Caco-2 (cell line): Measurements from ENCODE around the gene ECEL1. TPM values are rescaled to one million over a fixed set of nuclear protein-coding genes. Genes with fewer than 3 reads are reported as not detected.
A peak's percentile ranks its signal among the peaks of the same experiment; 100 is the strongest.

ENCODE experiments used
- Bru-seq: library from RNA; stranded (reverse); fragments of 400-500 nt; gene quantifications from one replicate; lab custom pipeline; 2021; lab: Mats Ljungman, UMichigan
- BruChase-seq, 2 experiments: library from RNA; stranded (reverse); fragments of 400-500 nt; gene quantifications; one replicate each; lab custom pipeline; 2021; lab: Mats Ljungman, UMichigan
- BruUV-seq: library from RNA; stranded (reverse); fragments of 400-500 nt; replicated peaks from 2 replicates; lab custom pipeline; 2021; lab: Mats Ljungman, UMichigan
- CTCF ChIA-PET: fragments of 300-600 bp; sonication (Branson Sonifier 250); formaldehyde crosslinking; loops from one replicate; lab custom pipeline; 2022; ENCODE audit warnings: antibody characterized with exemption; lab: Charles Lee
- POLR2A ChIA-PET: fragments of 300-600 bp; sonication (Branson Sonifier 250); formaldehyde crosslinking; loops from one replicate; lab custom pipeline; 2022; ENCODE audit warnings: antibody characterized with exemption; lab: Charles Lee
- DNase-seq, 2 experiments: peaks; one replicate each; pipeline versions ENCODE4 v3.0.0 to v3.0.0-alpha.2; 2020 to 2022
- H3K27me3 ChIP-seq: replicated peaks from 2 replicates; pipeline ENCODE4 v1.6.0; 2011; ENCODE audit warnings: low read length; ENCODE audit not compliant: control insufficient read depth, insufficient read depth
- H3K36me3 ChIP-seq: 2 replicates; pipeline ENCODE4 v1.5.1; 2011; ENCODE audit warnings: low read length; ENCODE audit not compliant: control insufficient read depth, insufficient read depth
- H3K4me1 ChIP-seq: fragments of 250-450 bp; sonication (Bioruptor Pico); 2 replicates; pipeline ENCODE4 v1.5.1; 2020; ENCODE audit warnings: mild to moderate bottlenecking
- H3K4me3 ChIP-seq: 2 replicates; pipeline ENCODE4 v1.5.1; 2011; ENCODE audit warnings: low read depth, mild to moderate bottlenecking, control low read depth, low read length
- H3K9me3 ChIP-seq: fragments of 250-450 bp; sonication (Bioruptor Pico); 2 replicates; pipeline ENCODE4 v1.5.1; 2020; ENCODE audit warnings: mild to moderate bottlenecking, moderate library complexity
- H3K27ac Mint-ChIP-seq: one replicate; pipeline ENCODE4 v1.8.0; 2022; ENCODE audit warnings: mixed read lengths; ENCODE audit not compliant: unreplicated experiment
- H3K27me3 Mint-ChIP-seq: one replicate; pipeline ENCODE4 v1.8.0; 2022; ENCODE audit warnings: mixed read lengths; ENCODE audit not compliant: insufficient read depth, unreplicated experiment
- H3K36me3 Mint-ChIP-seq: one replicate; pipeline ENCODE4 v1.8.0; 2022; ENCODE audit warnings: mild to moderate bottlenecking, mixed read lengths; ENCODE audit not compliant: insufficient read depth, unreplicated experiment
- H3K4me1 Mint-ChIP-seq: one replicate; pipeline ENCODE4 v1.8.0; 2022; ENCODE audit warnings: low read depth, mixed read lengths; ENCODE audit not compliant: unreplicated experiment
- H3K4me3 Mint-ChIP-seq: one replicate; pipeline ENCODE4 v1.8.0; 2022; ENCODE audit warnings: mild to moderate bottlenecking, moderate library complexity, mixed read lengths; ENCODE audit not compliant: unreplicated experiment
- H3K9me3 Mint-ChIP-seq: one replicate; pipeline ENCODE4 v1.8.0; 2022; ENCODE audit warnings: mixed read lengths; ENCODE audit not compliant: unreplicated experiment
- CTCF ChIP-seq, 2 experiments: fragments of 200-600 bp in 1 of 2; IDR thresholded peaks; 1 replicate in 1 of 2; 2 replicates in 1 of 2; pipeline versions ENCODE4 v1.5.1 to v1.8.0; 2011 to 2022; ENCODE audit warnings: antibody characterized with exemption in 1 of 2, control low read depth in 1 of 2, inconsistent platforms in 1 of 2, low read depth in 1 of 2, low read length in 1 of 2, mild to moderate bottlenecking in 1 of 2, moderate library complexity in 1 of 2; ENCODE audit not compliant: insufficient read depth in 1 of 2, severe bottlenecking in 1 of 2, unreplicated experiment in 1 of 2
- intact Hi-C: fragments of 100-400 bp; cut with micrococcal nuclease; formaldehyde crosslinking; loops from one replicate; pipeline ENCODE4 v1.10.0; 2022; ENCODE audit not compliant: unreplicated experiment
- long read RNA-seq: library from polyadenylated mRNA; stranded (forward); transcript quantifications from one replicate; pipeline ENCODE4 v2.0.0, GENCODE V29; 2022
- total RNA-seq: library from RNA; stranded (reverse); gene quantifications from 2 replicates; pipeline ENCODE4 v1.2.3, GENCODE V29; 2022

ECEL1 gene
- total RNA-seq: 6.4 and 8.9 TPM in 2 replicates
- percentile 19 among the genes with signal in this experiment for Bru-seq, nascent RNA
- BruChase-seq, experiment 1, labeled RNA remaining after a 2-hour chase: percentile 27 among the genes with signal in this experiment
- percentile 31 among the genes with signal in this experiment for BruChase-seq, experiment 2, labeled RNA remaining after a 6-hour chase
- long read RNA-seq, transcript ECEL1-201 (18 exons, 2,865 nt): major isoform, 18 of 32 reads
- long read RNA-seq, partial matches to known transcripts: 1 of 32 reads
- long read RNA-seq, other reads (novel, unspliced or antisense): 11 of 32 reads

- intact Hi-C loops: no loop called here
- Mint-ChIP-seq H3K9me3 (no peaks in the 10 kb centered on the region), H3K4me3 (peak within 1 kb of the TSS; percentile 47), H3K4me1 (no peaks in the 10 kb centered on the region), H3K27ac (no peak within 1 kb of the TSS), H3K27me3 (no peaks in the 10 kb centered on the region), H3K36me3 (no peaks in the 10 kb centered on the region)
- H3K36me3 ChIP-seq: no peaks in the 10 kb centered on the region
- BruUV-seq: no TSS peak
- ChIA-PET CTCF (no interaction called here), POLR2A (no interaction called here)
- H3K4me3 ChIP-seq: peak within 1 kb of the TSS; percentile 41
- no peaks in the 10 kb centered on the region for H3K9me3 ChIP-seq
- no peaks in the 10 kb centered on the region for H3K4me1 ChIP-seq
- no peaks in the 10 kb centered on the region for H3K27me3 ChIP-seq
- no peak for TF ChIP-seq CTCF (IDR thresholded peaks at IDR 0.05; ENCODE audit: insufficient read depth in 1 of 2, low read depth in 1 of 2, low read length in 1 of 2, severe bottlenecking in 1 of 2, unreplicated experiment in 1 of 2)
- peak in 1 of 2 experiments; percentile 40 for DNase-seq
Observed at GRCh38 chr2:232487385-232488096, at the start of gene ECEL1. TSS of gene ECEL1 (minus strand) at chr2:232487834. CDS start at chr2:232486653, 1,181 bp downstream.

GRCh38 chr2:232537079-232537478 lies 49.4 kb upstream of the ECEL1 start:
- H3K4me3 ChIP-seq: no peak overlapping the region
- no TSS peak for BruUV-seq
- ChIA-PET POLR2A (no interaction called here), CTCF (no interaction called here)
- no peaks in the 10 kb centered on the region for H3K9me3 ChIP-seq
- Mint-ChIP-seq H3K4me3 (no peak overlapping the region), H3K9me3 (no peaks in the 10 kb centered on the region), H3K36me3 (no peaks in the 10 kb centered on the region), H3K4me1 (no peaks in the 10 kb centered on the region), H3K27ac (no peak overlapping the region), H3K27me3 (no peaks in the 10 kb centered on the region)
- TF ChIP-seq CTCF (IDR thresholded peaks at IDR 0.05; ENCODE audit: insufficient read depth in 1 of 2, low read depth in 1 of 2, low read length in 1 of 2, severe bottlenecking in 1 of 2, unreplicated experiment in 1 of 2): peak in 1 of 2 experiments; percentile 58
- no peaks in the 10 kb centered on the region for H3K27me3 ChIP-seq
- no peaks in the 10 kb centered on the region for H3K36me3 ChIP-seq
- intact Hi-C loops: no loop called here
- DNase-seq: peak in 1 of 2 experiments; percentile 24
- H3K4me1 ChIP-seq: no peaks in the 10 kb centered on the region

GRCh38 chr2:232535761-232536530 lies 48.3 kb upstream of the ECEL1 start:
- no peak for DNase-seq
- Mint-ChIP-seq H3K4me3 (no peak overlapping the region), H3K27ac (no peak overlapping the region), H3K9me3 (no peaks in the 10 kb centered on the region), H3K36me3 (no peaks in the 10 kb centered on the region), H3K27me3 (no peaks in the 10 kb centered on the region), H3K4me1 (no peaks in the 10 kb centered on the region)
- Histone ChIP-seq H3K9me3 (no peaks in the 10 kb centered on the region), H3K36me3 (no peaks in the 10 kb centered on the region), H3K4me1 (no peaks in the 10 kb centered on the region), H3K27me3 (no peaks in the 10 kb centered on the region), H3K4me3 (no peak overlapping the region)
- BruUV-seq: no TSS peak
- TF ChIP-seq CTCF (IDR thresholded peaks at IDR 0.05; ENCODE audit: insufficient read depth in 1 of 2, low read depth in 1 of 2, low read length in 1 of 2, severe bottlenecking in 1 of 2, unreplicated experiment in 1 of 2): no peak
- ChIA-PET CTCF (no interaction called here), POLR2A (no interaction called here)
- intact Hi-C loops: no loop called here
